Heart right ventricle (tissue), 16 donors: ENCODE measurements around the gene FGGY. TPM values are rescaled to one million over a fixed set of nuclear protein-coding genes. Genes with fewer than 3 reads are reported as not detected.

Experiments used
- ATAC-seq, 8 donors: fragments of 200-7000 bp; cut with Tn5 transposase; one replicate each; pipeline ENCODE4 v1.9.1; 2020; ENCODE audit warnings: mild to moderate bottlenecking in 8 of 8, moderate library complexity in 8 of 8, moderate number of reproducible peaks in 1 of 8
- DNase-seq, 2 donors: peaks; one replicate each; pipeline ENCODE4 v3.0.0-alpha.2; 2020
- H3K27ac ChIP-seq, 10 donors: fragments of 200-600 bp; sonication (generic) in 2 of 10; one replicate each; pipeline versions ENCODE4 v1.5.0 to v1.8.0; 2020 to 2022; ENCODE audit warnings: mild to moderate bottlenecking in 3 of 10
- H3K27me3 ChIP-seq, 7 donors: fragments of 200-600 bp; one replicate each; pipeline ENCODE4 v1.8.0; 2021 to 2022; ENCODE audit warnings: mild to moderate bottlenecking in 2 of 7
- H3K36me3 ChIP-seq, 9 donors: fragments of 200-600 bp; sonication (generic) in 1 of 9; one replicate each; pipeline versions ENCODE4 v1.5.0 to v1.8.0; 2020 to 2022; ENCODE audit warnings: mild to moderate bottlenecking in 2 of 9
- H3K4me1 ChIP-seq, 9 donors: fragments of 200-600 bp; sonication (generic) in 1 of 9; one replicate each; pipeline versions ENCODE4 v1.5.0 to v1.8.0; 2020 to 2022; ENCODE audit warnings: mild to moderate bottlenecking in 4 of 9
- H3K4me3 ChIP-seq, 10 donors: fragments of 200-600 bp; sonication (generic) in 2 of 10; one replicate each; pipeline versions ENCODE4 v1.5.0 to v1.8.0; 2020 to 2022; ENCODE audit warnings: mild to moderate bottlenecking in 7 of 10, moderate library complexity in 2 of 10
- H3K9me3 ChIP-seq, 11 donors: fragments of 200-600 bp in 10 of 11; sonication (generic) in 2 of 11; one replicate each; pipeline versions ENCODE4 v1.5.0 to v1.8.0; 2013 to 2022; ENCODE audit warnings: mild to moderate bottlenecking in 2 of 11, control low read depth in 1 of 11, moderate library complexity in 1 of 11
- WGBS, 2 donors: extraction: QIAGEN DNeasy Blood & Tissue Kit; methylation state at CpG; one replicate each; pipeline ENCODE4 v1.1.7; 2013; ENCODE audit warnings: inconsistent platforms in 1 of 2; 5-methylcytosine and 5-hydroxymethylcytosine counted together
- intact Hi-C, 10 donors: fragments of 100-400 bp; cut with DNase I; formaldehyde crosslinking; loops; one replicate each; pipeline versions ENCODE4 v1.11.1 to v1.14.2; 2022
- polyA plus RNA-seq, 2 donors: library from polyadenylated mRNA; stranded (reverse); fragments of 200-250 nt; gene quantifications; one replicate each; pipeline ENCODE4 v1.2.3, GENCODE V29; 2013
- total RNA-seq, 10 donors: library from RNA; stranded (reverse); fragmentation: NEBNext Ultra II Directional in 3 of 10; extraction: Animal tissue kit (Norgen Biotek cat#: 25700) in 3 of 10; gene quantifications; one replicate each; pipeline versions ENCODE4 v1.2.1 to v1.2.4, GENCODE V29; 2021 to 2023
- TF ChIP-seq, protein P1 (sequence below), 9 donors: fragments of 200-600 bp; sonication (generic) in 2 of 9; IDR thresholded peaks; one replicate each; pipeline versions ENCODE4 v1.5.0 to v1.8.0; 2021 to 2022; ENCODE audit warnings: antibody characterized with exemption in 9 of 9, mild to moderate bottlenecking in 5 of 9, moderate library complexity in 1 of 9
- donor health status: Arrhythmogenic right ventricular cardiomyopathy.
- donor health status: ischemic (EF 13 %, LVEDD 7.1; RV severe dilation, severe dysfunction).
- donor health status: healthy with polysubstance abuse.
- donor health status: DM: no; HTN: yes; CAD: no.
- donor health status: DM: no; HTN: no; CAD: no.
- donor health status: ischemic (EF 25% LVEDD 6.9; RV normal size, moderate dysfunction).
- donor health status: ischemic (EF 25% LVEDD 5.7; RV mildly dilated, moderate dysfunction).
- donor health status: healthy.
- donor health status: DM: yes; HTN: yes; CAD: no.
- donor health status: Ischemic cardiomyopathy.
- donor health status: ischemic (EF 35%, LVEDD 5.7; RV mildly dilated, moderate dysfunction).
- donor health status: nonischemic (EF 11% LVEDD 7.7; RV severe dilation, severe dysfunction).
- donor health status: DM: yes; HTN: yes; CAD: no.
- donor health status: PGD.
- donor health status: ischemic (EF 29% LVEDD 5.4; RV normal size, mild dysfunction).
- donor health status: nonischemic (EF 23%, LVEDD 6.1; RV moderate dilation, normal function).

Gene FGGY
- total and polyA plus RNA-seq, 12 donors = 3.1 to 51.8 (median 34.7) TPM

DNA sequence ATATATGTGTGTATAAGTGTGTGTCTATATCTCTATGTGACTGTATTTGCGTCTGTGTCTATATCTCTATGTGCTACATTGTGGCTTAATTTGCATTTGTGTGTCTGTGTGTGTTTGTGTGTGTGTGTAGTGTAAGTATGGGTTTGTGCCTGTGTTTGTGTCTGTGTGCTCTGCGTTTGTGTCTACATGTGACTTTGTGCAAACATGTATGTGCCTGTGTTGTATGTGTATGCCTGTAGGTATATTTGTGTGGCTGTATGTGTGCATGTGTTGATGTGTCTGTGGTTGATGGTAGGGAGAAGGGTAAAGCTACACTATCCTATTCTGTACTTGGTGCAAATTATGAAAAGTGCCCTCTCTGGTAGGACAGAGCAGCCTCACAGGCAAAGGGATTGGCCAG, 7.3 kb upstream of the FGGY start:
- ATAC-seq (no peak), DNase-seq (no peak)
- H3K36me3 ChIP-seq = no peaks in the 10 kb centered on the region
- H3K9me3 ChIP-seq = no peaks in the 10 kb centered on the region
- intact Hi-C loops = loop anchor here in 1 of 10 donors (5.0 kb wide), 1 partner anchor 1458 kb away; no protein-coding TSS in a partner anchor
- peak overlapping the region in 1 of 10 donors; percentile 91 for H3K27ac ChIP-seq
- WGBS, 2 donors = 93 to 96% methylated on average over 2 of the region's 2 CpGs
- H3K4me1 ChIP-seq = peaks cover 0 to 41% (median 5%) of the 10 kb centered on the region in 9 donors
- H3K4me3 ChIP-seq = no peak overlapping the region
- TF ChIP-seq, protein P1, sequence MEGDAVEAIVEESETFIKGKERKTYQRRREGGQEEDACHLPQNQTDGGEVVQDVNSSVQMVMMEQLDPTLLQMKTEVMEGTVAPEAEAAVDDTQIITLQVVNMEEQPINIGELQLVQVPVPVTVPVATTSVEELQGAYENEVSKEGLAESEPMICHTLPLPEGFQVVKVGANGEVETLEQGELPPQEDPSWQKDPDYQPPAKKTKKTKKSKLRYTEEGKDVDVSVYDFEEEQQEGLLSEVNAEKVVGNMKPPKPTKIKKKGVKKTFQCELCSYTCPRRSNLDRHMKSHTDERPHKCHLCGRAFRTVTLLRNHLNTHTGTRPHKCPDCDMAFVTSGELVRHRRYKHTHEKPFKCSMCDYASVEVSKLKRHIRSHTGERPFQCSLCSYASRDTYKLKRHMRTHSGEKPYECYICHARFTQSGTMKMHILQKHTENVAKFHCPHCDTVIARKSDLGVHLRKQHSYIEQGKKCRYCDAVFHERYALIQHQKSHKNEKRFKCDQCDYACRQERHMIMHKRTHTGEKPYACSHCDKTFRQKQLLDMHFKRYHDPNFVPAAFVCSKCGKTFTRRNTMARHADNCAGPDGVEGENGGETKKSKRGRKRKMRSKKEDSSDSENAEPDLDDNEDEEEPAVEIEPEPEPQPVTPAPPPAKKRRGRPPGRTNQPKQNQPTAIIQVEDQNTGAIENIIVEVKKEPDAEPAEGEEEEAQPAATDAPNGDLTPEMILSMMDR (IDR thresholded peaks at IDR 0.05) = no peak
- no peaks in the 10 kb centered on the region for H3K27me3 ChIP-seq

DNA sequence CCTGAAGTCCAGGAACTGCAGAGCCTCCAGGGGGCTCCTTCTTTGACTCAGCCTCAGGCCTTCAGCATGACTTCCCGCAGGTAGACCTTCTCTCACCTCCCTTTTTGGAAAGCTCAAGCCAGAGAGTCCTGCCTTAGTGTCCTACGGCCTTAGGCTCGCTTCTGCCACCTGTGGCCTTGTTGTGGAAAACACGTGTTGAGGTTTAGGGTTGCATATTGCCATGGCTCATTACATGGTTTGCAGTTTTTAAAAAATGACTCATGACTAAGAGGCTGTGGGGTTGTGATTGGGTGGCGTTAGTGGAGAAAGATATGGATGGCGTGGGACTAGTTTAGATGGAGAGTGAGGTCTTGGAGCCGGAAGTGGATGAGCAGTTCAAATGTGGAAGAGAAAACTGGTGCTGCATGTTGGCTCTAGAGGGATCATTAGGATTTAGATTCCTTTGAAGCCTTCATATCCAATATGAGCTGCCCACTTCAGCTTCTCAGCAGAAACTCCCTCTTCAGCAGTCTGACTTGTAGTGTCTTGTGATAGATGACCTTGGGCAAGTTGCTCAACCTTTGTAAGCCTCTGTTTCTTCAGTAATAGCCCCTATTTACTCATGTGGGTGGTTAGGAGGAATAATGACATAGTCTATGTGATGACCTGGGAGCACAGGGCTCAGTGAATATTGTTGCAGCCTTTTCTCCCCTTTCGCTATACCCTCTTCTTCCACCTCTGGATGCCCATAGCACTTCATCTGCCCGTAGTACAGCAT, 6.5 kb upstream of the FGGY start:
- H3K4me1 ChIP-seq = peaks cover 0 to 43% (median 5%) of the 10 kb centered on the region in 9 donors
- no peaks in the 10 kb centered on the region for H3K27me3 ChIP-seq
- intact Hi-C loops = loop anchor here (5.0 to 10.0 kb wide), 15 partner anchors 136 to 546 kb away; partner anchors contain the start of gene JUN (in 1 of the 10)
- 75 to 77% methylated on average over 9 of the region's 9 CpGs for WGBS, 2 donors
- TF ChIP-seq, protein P1 (IDR thresholded peaks at IDR 0.05) = peak in 7 of 9 donors; percentile 38 to 65 (median 54)
- DNase-seq (peak in 1 of 2 donors; percentile 15), ATAC-seq (peak in 7 of 8 donors; percentile 18 to 74 (median 50))
- peak overlapping the region in 1 of 10 donors; percentile 91 for H3K27ac ChIP-seq
- H3K9me3 ChIP-seq = no peaks in the 10 kb centered on the region
- H3K4me3 ChIP-seq = no peak overlapping the region
- no peaks in the 10 kb centered on the region for H3K36me3 ChIP-seq

DNA sequence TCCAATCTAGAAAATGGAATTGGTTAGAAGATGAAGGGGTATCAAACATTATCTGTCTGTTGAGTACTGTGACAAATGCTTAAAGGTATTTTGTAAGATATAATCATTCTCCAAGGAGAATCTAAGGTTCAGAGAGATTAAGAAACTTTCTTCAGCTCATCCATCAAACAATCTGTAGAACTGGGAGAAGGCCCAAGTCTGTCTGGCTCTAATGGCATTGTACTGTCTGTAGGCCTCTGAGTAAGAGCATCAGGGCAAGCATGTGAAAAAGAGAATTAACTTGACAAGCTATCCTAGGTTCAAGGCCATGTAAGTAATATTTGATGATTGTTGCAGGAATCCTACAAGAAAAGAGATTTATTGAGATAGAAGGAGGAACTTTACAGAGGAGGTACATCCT, 5.3 kb upstream of the FGGY start:
- Histone ChIP-seq H3K9me3 (no peaks in the 10 kb centered on the region), H3K4me3 (no peak overlapping the region), H3K36me3 (no peaks in the 10 kb centered on the region), H3K27ac (peak overlapping the region in 1 of 10 donors; percentile 91), H3K4me1 (peaks cover 0 to 52% (median 13%) of the 10 kb centered on the region in 9 donors), H3K27me3 (no peaks in the 10 kb centered on the region)
- intact Hi-C loops = loop anchor here (5.0 to 10.0 kb wide), 15 partner anchors 137 to 547 kb away; partner anchors contain the start of gene JUN (in 1 of the 10)
- TF ChIP-seq, protein P1 (IDR thresholded peaks at IDR 0.05) = no peak
- no peak for ATAC-seq
- DNase-seq = no peak

DNA sequence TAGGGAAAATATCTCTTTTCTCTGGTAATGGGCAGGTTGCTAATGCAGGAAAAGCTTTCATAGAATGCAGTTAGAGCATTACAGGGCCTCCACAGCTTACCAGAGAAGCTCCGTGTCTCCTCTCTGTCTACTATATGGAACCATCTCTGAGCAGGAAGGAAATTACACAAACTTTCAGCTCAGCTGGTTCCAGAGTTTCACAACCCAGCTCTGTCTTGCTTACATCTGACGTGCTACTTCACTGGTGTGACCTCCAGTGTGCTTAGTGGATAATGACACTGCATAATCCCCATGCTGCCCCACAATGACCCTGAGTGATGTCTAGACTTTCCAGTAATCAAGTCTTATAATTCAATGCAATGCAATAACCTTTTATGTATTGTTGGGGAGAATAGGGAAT, 4.3 kb upstream of the FGGY start:
- peak in 1 of 2 donors; percentile 51 for DNase-seq
- ATAC-seq = peak in 3 of 8 donors; percentile 2 to 47 (median 15)
- Histone ChIP-seq H3K27me3 (no peaks in the 10 kb centered on the region), H3K27ac (peak overlapping the region in 6 of 10 donors; percentile 10 to 91 (median 30)), H3K4me1 (peaks cover 0 to 58% (median 16%) of the 10 kb centered on the region in 9 donors), H3K4me3 (no peak overlapping the region), H3K36me3 (no peaks in the 10 kb centered on the region), H3K9me3 (no peaks in the 10 kb centered on the region)
- intact Hi-C loops = loop anchor here (5.0 to 10.0 kb wide), 15 partner anchors 138 to 548 kb away; partner anchors contain the start of gene JUN (in 1 of the 10)
- 13 to 44% methylated on average over 2 of the region's 2 CpGs for WGBS, 2 donors
- TF ChIP-seq, protein P1 (IDR thresholded peaks at IDR 0.05) = peak in 1 of 9 donors; percentile 6
